GM21515 (cell line): ENCODE measurements around the gene TNS1.

Source experiments
- ATAC-seq: cut with Tn5 transposase; IDR thresholded peaks from one replicate; pipeline ENCODE4 v1.9.1; 2021; ENCODE audit not compliant: unreplicated experiment

Gene TNS1

DNA sequence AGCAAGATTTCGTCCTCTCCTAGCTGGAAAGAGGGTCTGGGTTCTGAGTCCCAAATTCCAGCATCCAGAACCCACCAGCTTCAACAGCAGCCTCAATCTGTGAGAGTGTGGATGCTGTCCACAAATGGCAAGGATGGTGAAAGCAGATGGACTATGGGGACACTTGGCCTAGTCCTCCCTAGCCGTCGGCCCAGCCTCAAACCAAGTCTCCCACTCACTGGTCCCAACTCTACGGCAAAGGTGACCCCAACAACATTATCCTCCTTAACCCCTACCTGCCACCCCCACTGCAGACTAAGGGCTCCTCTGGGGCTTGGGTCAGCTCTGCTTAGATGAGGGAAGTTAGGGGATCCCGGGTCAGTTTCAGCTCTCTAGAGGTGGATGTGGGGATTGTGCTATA, 57.3 kb downstream of the TNS1 start:
- ATAC-seq = no peak

DNA sequence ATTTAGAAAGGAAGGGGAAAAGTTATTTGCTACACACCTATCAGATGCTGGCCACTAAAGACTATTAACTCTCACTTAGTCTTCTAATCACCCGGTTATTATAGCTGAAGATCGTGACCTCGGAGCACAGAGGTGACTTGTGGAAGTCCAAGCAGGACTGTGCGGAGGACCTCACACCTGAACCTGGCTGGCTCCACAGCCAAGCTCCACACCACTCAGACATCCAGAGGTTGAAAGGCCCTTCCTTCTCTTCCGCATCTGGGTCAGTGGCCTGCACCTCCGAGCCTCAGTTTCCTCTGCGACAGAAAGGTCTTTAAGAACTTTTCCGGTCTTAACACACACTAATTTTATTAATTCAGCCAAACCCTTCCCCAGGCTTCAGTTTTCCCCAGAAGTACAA, 57.9 kb downstream of the TNS1 start:
- ATAC-seq = no peak

DNA sequence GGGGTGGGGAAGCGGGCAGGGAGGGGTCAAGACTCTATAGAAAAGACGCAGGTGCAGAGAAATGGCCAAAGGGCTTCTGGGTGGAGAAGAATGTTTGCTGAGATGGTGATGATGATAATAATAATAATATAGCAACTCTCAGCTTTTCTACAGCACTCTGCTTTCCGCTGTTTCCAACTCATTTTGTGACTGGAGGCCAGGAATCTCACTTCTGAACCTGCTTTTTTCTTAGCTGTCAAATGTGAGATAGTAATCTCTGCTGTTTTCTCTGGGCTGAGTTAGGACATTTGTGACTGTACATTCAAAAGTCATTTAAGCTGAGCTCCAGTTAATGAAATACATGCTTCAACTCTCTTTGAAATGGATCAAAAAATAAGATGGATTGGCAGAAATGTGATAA, 58.4 kb downstream of the TNS1 start:
- no peak for ATAC-seq

DNA sequence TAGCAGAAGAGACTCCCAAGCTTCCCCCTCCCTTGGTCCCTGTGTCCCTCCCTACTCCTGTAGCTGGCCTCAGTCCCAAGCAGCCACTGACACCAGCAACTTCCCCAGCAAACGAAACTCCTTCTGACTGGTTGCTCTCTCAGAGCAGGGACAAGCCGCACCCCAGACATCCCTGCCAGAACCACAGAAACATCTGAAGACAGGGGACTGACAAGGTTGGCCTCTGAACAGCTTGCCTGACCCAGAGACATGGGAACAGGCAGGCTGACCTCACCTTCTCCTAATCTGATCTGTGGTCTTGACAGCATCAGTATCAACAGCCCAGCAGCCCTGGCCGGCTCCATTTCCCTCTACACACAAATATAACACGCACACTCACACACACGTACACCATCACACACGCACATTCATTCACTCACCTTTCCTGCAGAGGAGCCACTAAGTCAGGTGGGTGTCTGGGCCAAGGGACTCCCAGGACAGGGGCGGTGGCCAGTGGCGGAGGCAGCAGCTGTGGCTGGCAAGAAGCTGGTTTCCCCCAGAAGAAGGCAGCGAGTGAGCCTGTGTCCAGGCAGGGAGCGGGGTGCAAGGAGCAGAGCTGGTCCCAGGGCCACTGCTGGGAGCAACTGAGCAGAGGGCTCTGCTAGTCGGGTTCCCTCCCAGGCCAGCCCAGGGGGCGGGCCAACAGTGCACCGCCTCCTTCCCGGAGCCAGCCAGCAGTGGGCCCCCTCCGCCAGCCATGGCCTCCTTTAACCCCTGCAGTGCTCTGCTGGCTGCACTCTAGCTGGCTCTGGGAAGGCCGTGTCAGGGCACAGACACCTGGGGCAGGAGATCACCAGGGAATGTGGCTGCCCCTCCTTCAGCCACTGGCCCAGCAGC, 59.1 kb downstream of the TNS1 start:
- no peak for ATAC-seq

DNA sequence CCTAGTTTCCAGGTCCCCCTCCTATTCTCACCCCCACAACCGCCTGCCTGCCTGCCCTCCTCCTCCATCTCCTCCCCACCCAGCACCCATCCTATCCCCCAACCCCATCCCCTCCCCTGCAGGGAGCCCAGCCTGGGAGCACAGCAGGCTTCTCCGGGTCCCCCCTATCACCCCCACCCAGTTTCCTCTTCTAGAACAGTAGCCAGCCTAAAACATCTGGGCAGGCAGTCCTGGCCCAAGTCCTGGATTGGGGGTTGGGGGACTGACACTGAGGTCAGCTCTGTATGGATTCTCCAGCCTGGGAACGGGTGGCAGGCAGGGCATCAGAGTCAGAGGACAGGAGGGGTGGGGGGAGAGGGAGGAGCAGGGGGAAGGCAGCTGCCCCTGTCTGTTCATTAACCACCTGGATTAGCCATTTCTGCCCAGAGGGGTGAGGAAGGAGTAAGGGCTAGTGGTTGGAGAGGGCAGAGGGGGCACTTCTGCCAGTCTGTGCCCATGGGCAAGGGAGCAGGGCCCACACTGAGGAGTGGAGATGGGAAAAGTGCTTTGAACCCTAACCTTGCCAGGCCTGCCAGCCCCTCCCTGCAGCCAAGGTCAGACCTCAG, 60.0 kb downstream of the TNS1 start:
- ATAC-seq = no peak

DNA sequence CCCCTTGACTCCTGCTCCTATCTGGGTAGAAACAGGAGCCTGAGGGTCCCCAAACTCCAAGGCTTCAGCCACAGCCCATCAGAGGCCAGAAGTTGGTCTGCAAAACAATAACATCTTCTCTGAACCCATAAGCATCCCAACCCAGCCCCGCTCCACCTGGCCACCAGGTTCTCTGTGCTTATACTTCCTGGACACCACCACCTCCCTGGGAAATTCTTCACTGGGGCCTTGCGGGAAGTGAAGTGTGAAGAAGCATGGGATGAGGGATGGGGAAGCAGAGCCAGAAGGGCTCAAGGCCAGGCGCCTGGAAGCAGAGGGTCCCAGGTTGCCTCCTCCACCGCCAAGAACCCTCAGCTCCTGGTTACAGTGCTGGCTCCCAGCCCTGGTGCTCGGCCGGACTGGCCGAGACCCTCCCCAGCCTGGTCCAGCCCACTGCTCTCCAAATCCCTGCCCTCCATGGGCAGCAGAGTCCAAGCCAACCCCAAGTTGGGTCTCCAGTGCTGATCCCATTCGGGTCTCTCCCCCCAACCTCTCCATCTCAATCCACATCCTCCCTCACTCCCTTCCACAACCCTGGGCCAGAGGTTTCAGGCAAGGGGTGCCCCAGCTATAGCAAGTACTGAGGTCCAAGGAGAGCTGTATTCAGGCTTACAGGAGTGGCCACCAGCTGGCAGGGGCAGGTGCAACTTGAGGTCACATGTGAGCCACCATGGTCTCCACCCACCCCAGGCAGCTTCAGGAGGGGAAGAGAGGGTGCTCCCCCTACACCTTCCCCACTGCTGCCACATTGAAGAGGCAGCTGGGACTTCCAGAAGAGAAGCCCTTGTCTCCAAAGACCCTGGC, 60.7 kb downstream of the TNS1 start:
- no peak for ATAC-seq

DNA sequence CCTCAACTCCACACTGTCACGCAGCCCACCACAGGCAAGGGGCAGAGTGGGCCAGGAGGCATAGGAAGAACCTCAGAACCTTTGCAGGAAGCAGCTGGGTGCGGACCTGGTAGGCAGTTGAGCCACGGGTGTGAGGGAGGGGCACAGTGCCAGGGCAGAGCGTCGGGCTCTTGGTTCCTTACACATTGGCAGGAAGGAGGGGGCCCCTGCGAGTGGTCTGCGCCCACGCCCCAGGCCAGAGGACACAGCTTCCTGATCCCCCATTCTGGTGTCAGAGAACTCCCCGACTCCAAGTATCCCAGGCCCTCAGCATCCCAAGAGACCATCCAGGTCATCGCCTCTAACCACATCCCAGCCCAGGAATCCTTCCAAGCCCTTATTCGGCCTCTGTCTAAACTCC, 61.5 kb downstream of the TNS1 start:
- ATAC-seq = no peak

DNA sequence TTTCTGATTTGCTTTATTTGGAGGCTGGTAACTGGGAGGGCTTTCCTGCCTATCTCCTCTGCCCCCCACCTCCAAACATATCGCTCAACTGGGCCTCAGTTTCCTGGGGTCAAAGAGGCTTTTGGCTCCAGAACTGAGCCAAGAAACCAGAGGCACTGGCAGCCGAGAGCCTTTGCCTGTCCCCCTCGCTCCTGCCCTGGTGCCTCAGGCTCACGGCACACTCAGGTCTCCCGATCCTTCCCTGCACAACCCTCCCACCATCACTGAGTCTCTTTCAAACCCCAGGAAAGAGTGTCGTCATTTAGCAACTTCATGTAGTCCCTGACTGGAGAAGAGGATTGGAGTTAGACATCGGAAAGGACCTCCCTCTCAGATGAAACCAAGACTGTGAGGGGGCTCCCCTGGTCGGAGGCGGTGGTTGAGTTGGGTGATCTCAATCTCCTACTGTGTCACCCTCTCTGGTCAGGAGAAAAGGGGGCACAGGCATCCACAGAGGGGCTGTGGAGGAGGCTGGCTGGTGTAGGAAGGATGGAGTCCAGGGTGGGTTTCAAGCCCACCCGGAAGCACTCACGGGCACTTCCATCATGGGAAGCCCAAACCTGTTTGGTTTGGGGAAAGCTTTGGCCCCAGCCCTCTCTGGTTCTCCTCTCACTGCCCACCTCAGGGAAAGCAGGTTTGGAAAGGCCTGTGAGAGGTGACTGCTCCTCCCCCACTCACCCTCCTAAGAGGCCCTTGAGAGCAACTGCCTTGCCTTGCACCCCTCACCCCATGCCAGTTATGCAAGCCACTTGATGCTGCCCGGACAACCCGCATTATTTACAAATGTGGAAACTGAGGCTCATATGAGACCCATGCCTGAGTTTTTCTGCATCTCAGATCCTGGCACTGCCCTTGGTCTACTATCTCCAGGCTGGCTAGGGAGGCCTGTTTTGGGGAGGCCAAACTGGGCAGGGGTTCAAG, 62.3 kb downstream of the TNS1 start:
- ATAC-seq = no peak

DNA sequence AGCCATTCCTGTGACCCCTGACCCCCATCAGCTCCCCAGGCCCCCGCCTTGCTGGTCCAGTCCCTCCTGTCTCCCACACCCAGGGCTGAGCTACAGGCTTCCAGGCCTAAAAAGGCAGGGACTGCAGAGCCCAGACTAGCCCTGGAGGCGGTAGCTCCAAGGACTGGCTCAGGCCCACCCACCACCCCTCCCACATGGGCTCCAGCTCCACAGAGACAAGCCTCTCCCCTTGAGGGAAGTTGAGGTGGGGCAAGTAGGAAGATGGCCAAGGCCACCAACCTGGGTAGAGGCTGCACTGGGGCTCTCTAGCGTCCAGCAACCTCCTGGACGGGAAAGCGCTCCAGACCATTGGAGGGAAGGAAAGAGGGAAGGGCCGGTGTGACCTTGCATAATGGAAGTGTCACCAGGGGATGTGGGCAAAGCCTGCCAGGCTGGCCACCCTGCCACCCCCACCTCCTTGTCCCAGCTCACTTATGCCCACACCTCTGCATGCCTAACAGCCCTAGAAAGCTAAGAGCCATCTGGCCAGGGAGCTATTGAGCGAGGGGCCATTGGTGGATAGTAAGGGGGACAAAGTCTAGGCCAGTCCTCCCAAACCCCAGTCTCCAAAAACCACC, 63.1 kb downstream of the TNS1 start:
- no peak for ATAC-seq

DNA sequence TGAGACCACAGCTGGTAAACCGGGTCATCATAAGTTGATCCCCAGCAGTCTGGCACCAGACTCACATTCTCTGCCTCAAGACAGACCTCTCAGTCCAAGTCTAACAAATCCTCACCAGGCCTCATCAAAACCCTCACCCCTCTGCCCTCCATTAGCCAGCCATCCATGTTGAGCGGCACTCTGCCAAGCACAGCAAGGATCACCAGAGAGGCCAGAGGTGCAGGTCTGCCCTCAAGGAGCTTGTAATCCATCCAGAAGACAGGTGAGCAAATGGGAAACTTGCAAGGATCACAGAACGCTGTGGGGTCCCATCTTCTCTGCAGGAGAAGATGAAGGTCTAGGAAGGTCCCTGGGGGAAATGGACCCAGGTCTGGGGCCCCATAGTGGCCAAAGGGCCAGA, 63.6 kb downstream of the TNS1 start:
- ATAC-seq = no peak

DNA sequence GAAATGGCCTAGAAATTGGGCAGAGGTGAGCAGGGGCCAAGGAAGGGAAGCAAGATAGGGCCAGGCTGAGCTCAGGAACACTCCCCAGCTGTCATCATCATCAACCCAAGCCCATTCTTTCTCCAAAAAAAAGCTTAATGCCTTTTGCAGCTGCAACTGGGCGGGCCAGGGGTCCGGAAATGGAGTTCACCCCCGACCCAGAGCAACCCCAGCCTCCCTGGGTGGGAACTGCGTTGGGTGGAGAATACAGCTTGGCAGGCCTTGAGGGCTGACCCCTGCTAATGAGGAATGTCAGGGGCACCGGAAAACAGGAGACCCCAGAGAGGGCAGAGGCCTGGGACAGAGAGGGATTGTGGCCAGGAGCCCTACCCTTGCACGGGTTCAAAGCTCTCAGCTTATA, 64.8 kb downstream of the TNS1 start:
- ATAC-seq = no peak

DNA sequence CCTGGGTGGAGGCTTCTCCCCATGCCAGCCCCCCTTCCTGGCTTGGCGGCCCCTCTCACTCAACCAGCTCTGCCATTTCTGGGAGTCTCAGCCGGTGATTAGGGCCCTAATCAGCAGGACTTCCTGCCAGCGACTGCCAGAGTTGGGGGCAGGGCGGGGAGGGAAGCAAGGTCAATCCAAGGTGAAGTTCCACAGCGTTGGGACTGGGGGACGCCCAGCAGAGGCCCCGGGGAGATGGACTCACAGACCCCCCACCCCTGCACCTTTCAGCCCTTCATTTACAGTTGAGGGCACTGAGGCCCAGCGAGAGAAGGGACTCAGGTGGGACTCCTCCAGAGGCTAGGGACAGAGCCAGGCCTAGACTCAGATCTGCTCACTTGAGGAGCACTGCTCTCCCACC, 65.3 kb downstream of the TNS1 start:
- no peak for ATAC-seq

DNA sequence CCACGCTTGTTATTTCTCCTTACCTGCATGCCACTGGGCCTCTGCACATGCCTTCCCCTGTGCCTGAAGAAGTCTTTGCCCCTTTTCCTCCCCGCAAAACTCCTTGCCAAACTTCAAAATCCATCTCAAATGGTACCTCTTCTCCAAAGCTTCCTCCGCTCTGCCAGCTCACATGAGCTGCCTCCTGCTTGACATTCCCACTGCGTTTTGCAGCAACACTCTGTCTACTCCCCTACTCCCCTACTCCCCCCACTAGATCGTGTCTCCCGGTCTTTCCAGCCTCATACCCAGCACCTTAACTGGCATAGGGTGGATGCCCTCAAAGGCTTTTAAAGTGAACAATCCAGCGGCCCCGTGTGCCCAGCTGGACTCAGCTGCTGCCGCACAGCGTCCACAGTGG, 65.8 kb downstream of the TNS1 start:
- no peak for ATAC-seq

DNA sequence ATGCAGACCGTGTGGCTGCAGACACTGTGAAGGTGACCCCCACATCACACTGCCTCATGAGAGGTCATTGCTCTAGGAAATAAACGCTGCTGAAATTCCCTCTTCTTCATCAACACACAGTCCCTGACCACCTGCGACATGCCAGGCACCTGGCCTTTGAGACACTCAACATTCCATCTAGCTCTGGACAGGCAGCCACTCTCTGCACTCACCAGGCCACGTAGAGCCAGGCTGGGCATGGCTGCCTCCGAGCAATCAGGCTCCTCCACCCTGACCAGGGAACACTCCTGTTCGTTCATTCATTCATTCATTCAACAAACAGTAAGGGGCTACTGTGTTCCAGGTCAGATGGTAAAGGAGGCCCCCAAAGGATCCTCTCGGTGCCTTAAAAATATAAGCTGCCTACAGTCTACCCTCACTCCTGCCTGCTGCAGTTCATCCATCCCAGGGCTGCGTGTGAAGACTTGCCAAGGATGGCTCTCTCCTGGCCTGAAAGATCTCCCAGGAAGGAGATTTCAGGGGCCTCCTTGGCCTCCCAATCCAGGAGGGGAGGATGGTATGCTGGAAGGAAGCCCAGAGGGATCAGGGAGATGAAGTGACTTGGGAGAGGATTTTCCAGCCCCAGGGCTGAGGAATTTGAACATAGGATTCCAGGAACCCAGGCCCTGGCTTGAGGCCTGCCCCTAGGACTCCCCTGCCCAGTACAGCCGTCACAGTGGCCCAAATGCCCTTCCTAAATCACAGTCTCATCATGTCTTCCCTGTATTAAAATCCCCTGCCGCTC, 66.7 kb downstream of the TNS1 start:
- no peak for ATAC-seq

DNA sequence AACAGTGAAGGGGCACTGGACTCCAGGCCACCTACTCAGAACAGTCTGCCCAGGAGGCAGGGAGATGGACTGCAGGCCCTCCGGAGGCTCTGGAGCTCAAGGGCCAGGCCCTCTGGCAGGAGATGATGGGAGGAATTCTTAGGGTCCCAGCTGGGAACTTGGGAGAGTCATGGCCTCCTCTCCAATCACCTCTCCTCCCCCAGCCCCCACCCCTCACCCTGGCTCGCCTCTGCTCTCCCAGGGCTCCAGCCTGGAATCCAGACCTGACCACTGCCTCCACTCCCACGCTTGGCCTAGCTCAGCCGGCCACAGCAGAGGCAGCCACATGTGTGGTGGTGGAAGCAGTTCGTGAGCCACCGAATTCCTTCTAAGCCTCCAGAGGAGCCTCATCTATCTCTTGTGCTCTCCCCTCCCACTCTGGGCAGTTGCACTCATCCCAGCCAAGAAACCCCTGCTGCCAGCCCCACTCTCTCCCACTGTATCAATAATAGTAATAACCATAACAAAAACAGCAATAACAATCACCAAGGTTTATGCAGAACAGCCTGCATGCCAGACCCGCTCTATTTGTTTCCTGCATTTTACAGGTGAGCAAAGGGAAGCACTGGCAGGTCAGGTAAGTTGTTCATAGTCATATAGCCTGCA, 67.4 kb downstream of the TNS1 start:
- ATAC-seq = no peak

DNA sequence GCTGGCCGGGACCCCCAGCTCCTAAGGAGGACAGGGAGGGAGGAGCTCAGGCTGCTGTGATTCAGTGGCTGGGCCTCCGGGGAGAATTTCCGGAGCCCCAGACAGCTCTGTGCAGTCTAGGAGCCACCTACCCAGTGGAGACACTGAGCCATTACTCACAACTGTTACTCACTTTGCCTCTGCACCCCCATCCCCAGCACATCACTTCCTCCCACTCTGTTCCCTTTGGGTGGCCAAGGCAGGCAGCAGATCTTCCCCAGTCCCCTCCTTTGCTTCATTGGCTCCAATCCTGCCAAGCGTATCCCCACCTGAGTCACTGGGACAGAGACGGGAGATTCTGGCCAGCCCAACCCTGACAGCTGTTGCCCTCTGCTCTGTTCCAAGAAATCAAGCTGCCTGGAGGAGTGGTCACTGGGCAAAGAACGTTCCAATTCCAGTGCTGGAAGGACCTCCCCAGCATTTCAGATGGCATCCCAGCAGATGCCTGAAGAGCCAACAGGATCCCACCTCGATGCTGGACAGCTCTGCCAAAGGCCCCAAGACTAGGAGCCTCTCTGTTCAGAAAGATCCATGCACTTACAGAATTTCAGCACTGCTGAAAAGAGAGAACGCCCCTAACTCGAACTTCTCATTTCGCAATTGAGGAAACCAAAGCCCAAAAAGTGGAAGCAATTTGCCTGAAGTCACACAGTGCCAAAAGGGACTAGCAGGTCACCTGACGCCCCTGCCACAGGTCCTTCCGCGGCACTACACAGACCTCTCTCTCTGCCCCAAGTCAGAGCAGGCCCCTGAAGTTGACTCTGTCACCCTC, 68.3 kb downstream of the TNS1 start:
- no peak for ATAC-seq

DNA sequence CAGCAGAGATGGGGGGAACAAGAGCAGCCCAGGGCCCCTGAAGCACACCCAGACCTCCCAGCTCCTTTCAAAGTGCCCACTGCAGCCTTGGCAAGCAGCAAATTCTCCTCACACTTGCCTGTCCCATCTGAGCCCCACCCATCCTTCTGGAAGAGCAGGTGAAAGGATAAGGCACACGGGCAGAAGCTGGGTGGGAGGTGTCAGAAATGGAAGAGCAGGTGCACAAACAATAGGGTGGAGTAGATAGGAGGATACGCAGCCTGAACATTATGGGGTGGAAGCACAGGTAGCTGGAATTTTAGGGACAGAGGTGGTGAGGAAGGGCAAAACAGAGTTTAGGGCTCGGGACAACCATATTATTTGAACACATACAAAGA, 69.2 kb downstream of the TNS1 start:
- ATAC-seq = no peak
